Adrenal gland (tissue), 5 donors: ENCODE results near the gene RBM47.
"Not testable (repeated sequence)": the region's sequence is repeated elsewhere in the genome, so short reads cannot be mapped to it uniquely, and the experiment has no call there.

ENCODE experiments used
- POLR2A ChIP-seq, 2 donors: fragments of 450-650 bp; IDR thresholded peaks; one replicate each; pipeline ENCODE4 v1.6.1; 2017; ENCODE audit warnings: antibody characterized with exemption in 2 of 2, mild to moderate bottlenecking in 2 of 2, moderate library complexity in 1 of 2
- TF ChIP-seq, protein P1 (sequence below), 6 experiments: fragments of 450-650 bp in 4 of 6; fragments of 200-600 bp in 2 of 6; sonication (generic) in 1 of 6; IDR thresholded peaks; 1 replicate in 5 of 6; 2 replicates in 1 of 6; pipeline versions ENCODE4 v1.5.1 to v1.8.0; 2016 to 2021; ENCODE audit warnings: antibody characterized with exemption in 6 of 6, mild to moderate bottlenecking in 2 of 6, moderate library complexity in 1 of 6
- donor health status: DM: no; HTN: no; CAD: no.

- not testable (repeated sequence) for TF ChIP-seq POLR2A (IDR thresholded peaks at IDR 0.05)
- TF ChIP-seq, protein P1, sequence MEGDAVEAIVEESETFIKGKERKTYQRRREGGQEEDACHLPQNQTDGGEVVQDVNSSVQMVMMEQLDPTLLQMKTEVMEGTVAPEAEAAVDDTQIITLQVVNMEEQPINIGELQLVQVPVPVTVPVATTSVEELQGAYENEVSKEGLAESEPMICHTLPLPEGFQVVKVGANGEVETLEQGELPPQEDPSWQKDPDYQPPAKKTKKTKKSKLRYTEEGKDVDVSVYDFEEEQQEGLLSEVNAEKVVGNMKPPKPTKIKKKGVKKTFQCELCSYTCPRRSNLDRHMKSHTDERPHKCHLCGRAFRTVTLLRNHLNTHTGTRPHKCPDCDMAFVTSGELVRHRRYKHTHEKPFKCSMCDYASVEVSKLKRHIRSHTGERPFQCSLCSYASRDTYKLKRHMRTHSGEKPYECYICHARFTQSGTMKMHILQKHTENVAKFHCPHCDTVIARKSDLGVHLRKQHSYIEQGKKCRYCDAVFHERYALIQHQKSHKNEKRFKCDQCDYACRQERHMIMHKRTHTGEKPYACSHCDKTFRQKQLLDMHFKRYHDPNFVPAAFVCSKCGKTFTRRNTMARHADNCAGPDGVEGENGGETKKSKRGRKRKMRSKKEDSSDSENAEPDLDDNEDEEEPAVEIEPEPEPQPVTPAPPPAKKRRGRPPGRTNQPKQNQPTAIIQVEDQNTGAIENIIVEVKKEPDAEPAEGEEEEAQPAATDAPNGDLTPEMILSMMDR (IDR thresholded peaks at IDR 0.05), result not testable (repeated sequence)
Measured at GRCh38 chr4:40551568-40552136, 78.0 kb downstream of the RBM47 start.
